Endometrial microvascular endothelial cells (primary cell): ENCODE results near the gene MED14. TPM values are rescaled to one million over a fixed set of nuclear protein-coding genes. Genes with fewer than 3 reads are reported as not detected.

Experiments
- in situ Hi-C: cut with HindIII; loops from 2 replicates; pipeline ENCODE4 v1.10.0; 2017; ENCODE audit warnings: low sequenced_read_pairs, low pct_unique_long_range_greater_than_20kb; ENCODE audit errors: inconsistent ontology term
- total RNA-seq: library from RNA; depleted of rRNA; stranded (reverse); fragments of >200 nt; gene quantifications from one replicate; pipeline ENCODE4 v1.2.3, GENCODE V29; 2015; ENCODE audit errors: inconsistent ontology term

MED14 gene
- total RNA-seq, 1 donor from 2014 or later, result 37.3 TPM

GRCh38 chrX:40684092-40684491, 51.2 kb downstream of the MED14 start:
- in situ Hi-C loops, result no loop called here

DNA sequence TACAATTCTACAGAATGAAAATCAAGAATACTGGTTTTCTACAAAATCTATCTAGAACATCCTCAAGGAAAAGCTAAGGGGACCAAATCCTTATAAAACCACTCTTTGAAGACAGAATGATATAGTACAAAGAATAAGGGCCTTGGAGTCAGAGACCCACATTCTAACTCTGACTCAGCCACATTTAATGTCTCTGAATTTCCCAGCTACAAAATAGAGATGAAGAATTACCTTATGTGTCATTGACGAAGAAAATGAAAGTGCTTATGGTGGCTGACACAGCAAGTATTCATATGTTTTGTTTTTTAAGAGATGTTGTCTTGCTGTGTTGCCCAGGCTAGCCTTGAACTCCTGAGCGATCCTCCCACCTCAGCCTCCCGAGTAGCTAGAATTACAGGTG, 52.1 kb downstream of the MED14 start:
- in situ Hi-C loops, result no loop called here

GRCh38 chrX:40671126-40671525, 64.2 kb downstream of the MED14 start:
- in situ Hi-C loops, result no loop called here

- in situ Hi-C loops, result no loop called here
These were observed 71.3 kb downstream of the MED14 start for GRCh38 chrX:40663880-40664630.

GRCh38 chrX:40663078-40663740, 72.1 kb downstream of the MED14 start:
- in situ Hi-C loops, result no loop called here

- in situ Hi-C loops, result no loop called here
These were observed 73.9 kb downstream of the MED14 start for GRCh38 chrX:40661489-40661888.

- in situ Hi-C loops, result no loop called here
These were observed 75.0 kb downstream of the MED14 start for GRCh38 chrX:40660381-40660780.

- in situ Hi-C loops, result no loop called here
These were observed 81.8 kb downstream of the MED14 start for GRCh38 chrX:40653535-40653934.

DNA sequence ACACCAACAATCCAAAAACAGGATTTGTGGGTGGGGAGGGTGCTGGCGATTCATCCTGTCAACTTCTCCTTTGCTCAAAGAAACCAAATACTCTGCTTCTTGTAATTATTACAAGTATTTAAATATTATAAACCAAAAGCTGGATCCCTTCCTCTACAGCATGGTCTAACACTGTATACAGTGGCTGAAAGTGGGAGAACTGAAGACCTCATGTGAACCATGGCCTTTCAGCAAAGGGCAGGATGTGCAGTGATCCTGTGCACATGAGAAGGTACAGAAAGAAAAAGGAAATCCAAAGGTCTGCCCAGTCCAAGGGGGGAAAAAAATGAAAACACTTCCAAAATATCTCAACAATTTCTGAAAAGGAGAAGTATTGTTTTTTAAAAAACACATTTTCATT, 82.7 kb downstream of the MED14 start:
- in situ Hi-C loops, result no loop called here

- in situ Hi-C loops, result no loop called here
These were observed 83.6 kb downstream of the MED14 start for GRCh38 chrX:40651620-40652223.

DNA sequence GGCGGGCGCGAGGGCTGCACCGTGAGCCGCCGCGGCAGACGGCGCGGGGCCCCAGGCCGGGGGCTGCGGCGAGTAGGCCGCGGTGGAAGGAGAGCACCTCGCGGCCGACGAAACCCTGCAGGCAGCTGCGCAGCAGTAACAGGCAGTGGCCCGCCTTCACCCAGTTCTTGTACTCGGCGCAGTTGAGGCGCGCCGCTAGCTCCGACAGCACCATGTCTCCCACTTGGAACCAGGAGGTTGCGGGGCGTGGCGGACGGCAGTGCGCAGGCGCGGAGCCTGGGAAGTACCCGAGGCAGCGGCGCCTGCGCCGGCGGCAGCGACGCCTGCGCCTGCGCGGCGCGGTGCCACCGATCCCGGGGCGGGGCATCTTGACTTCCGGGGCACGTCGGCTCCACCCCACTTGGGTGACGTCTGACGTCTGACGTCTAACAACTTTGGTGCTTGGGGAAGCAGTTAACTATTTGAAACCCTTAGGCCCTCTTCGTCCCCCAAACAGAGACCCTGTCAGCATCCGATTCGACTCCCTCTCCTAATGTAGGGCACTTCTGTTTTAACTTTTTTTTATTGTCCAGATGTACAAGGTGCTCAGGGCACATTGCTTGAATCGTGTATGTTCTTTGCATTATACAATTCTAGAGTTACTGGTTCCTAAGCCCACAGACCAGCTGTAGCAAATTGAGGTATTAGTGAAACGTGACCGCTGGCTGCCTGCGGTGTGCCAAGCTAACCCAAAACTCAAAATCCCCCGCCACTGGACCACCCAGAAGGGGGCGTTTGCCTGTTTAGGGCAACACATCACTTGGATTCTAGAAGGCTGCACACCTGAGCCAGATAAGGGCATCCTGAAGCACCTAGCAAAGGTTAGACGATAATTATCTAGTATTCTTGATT, 87.8 kb downstream of the MED14 start, which contains the start of gene CXorf38:
CXorf38 (minus strand) TSS at position 255 of the 891 bp plus-strand sequence; CDS start at position 214, 41 bp downstream.
- in situ Hi-C loops, result no loop called here

GRCh38 chrX:40646489-40647306, 88.6 kb downstream of the MED14 start:
- in situ Hi-C loops, result no loop called here

DNA sequence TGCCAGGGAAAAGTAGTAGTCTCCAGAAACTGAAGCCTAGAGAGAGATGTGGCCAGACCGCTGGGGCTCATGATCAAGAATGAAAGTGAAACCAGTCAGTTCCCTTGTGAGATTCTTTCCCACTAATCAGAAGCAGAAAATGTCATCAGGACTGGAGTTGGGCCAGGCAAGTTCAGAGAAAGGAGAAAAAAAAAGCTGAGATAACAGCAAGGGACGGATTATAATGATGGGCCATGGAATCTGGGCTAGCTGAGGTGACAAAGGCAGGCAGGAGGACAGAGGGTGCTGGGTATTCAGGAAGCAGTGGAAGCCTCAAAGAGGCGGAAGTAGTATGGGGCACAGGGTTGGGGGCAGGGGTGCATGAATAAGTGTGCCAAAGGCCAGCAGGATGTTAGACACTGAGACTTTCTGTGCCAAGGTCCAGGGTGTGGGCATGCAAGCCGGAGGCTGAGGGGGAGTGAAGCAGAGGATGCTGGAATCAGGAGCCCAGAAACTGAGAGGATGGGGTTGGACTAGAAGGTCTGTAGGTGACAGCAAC, 90.5 kb downstream of the MED14 start:
- in situ Hi-C loops, result no loop called here

- in situ Hi-C loops, result no loop called here
These were observed 91.2 kb downstream of the MED14 start for GRCh38 chrX:40644176-40644575.

- in situ Hi-C loops, result no loop called here
These were observed 97.7 kb downstream of the MED14 start for GRCh38 chrX:40637687-40638086.

- in situ Hi-C loops, result no loop called here
These were observed 103.1 kb downstream of the MED14 start for GRCh38 chrX:40632199-40632598.

DNA sequence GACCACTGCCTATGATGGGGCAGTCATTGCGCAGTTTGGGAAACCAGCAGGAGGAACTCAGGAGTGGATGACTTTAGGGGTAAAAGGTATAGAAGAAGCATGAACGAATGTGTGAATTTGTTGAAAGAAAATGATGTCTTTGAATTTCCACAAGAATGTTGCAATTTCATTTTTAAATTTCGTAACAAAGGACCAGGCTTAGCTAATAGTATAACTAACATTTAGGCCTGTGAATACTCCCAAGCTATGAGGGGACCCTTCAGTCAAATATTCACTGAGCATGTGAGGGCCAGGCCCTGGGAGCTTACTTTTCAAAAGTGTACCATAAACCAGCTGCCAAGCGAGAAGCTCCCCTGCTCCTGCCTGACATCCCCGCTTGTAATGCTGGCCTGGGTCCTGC, 106.8 kb downstream of the MED14 start:
- in situ Hi-C loops, result no loop called here

DNA sequence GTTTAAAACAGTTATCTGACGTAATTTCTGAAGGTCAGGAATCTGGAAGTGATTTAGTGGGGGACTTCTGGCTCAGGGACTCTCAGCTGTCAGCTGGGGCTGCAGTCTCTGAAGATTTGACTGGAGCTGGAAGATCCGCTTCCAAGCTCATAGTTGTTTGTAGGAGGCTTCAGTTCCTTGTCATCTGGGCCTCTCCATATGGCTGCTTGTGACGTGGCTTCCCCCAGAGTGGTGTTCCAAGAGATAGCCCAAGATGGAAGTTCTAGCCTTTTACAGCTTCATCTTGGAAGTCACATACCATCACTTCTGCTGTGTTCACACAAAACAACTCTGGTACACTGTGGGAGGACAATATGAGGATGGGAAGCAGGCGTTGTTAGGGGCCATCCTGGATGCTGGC, 110.0 kb downstream of the MED14 start:
- in situ Hi-C loops, result no loop called here
